Measurements from ENCODE around the gene TBL1XR1.
"Not testable (repeated sequence)": the region's sequence is repeated elsewhere in the genome, so short reads cannot be mapped to it uniquely, and the experiment has no call there.

The TBL1XR1 gene

GRCh38 chr3:177203016-177203415 is 5.7 kb upstream of the TBL1XR1 start:
- not testable (repeated sequence) for H3K14ac ChIP-seq (ENCODE audit: low read length); H2BK15ac ChIP-seq (ENCODE audit: low read length); H2AFZ ChIP-seq (ENCODE audit: low read length); H3K4ac ChIP-seq (ENCODE audit: low read length); H3K9ac ChIP-seq (ENCODE audit: low read depth, low read length, poor library complexity); H2BK5ac ChIP-seq (ENCODE audit: low read length); H3K4me2 ChIP-seq (ENCODE audit: insufficient read depth, low read length, poor library complexity, severe bottlenecking); H2BK12ac ChIP-seq (ENCODE audit: low read length); H3K27ac ChIP-seq (replicated peaks; ENCODE audit: low read length); H3K9me3 ChIP-seq (replicated peaks in 1 of 2; ENCODE audit: control insufficient read depth in 2 of 2, insufficient read depth in 1 of 2, low read depth in 1 of 2, low read length in 2 of 2); H3K36me3 ChIP-seq (replicated peaks in 1 of 2; ENCODE audit: control insufficient read depth in 2 of 2, insufficient read depth in 2 of 2, low read length in 2 of 2); H2BK120ac ChIP-seq (ENCODE audit: low read depth, low read length); H3K23ac ChIP-seq (ENCODE audit: low read depth, low read length, poor library complexity); H3K4me3 ChIP-seq (ENCODE audit: low read length in 2 of 2); H3K79me1 ChIP-seq (ENCODE audit: low read depth, low read length); H4K8ac ChIP-seq (ENCODE audit: low read depth, low read length); H3K18ac ChIP-seq (ENCODE audit: low read length); H3K27me3 ChIP-seq (ENCODE audit: control insufficient read depth in 3 of 3, insufficient read depth in 3 of 3, low read depth in 1 of 3, low read length in 3 of 3); DNase-seq (ENCODE audit: low spot score); H2AK5ac ChIP-seq (ENCODE audit: low read depth, low read length); H4K91ac ChIP-seq (ENCODE audit: low read depth, low read length, poor library complexity)
- no CpG with 5 or more reads among the region's 4 CpGs for WGBS, 2 donors (ENCODE audit: extremely low coverage in 2 of 2, insufficient read length in 2 of 2, insufficient replicate concordance in 1 of 2)
- peaks cover 4 to 12% of the 10 kb centered on the region in 2 donors for H3K4me1 ChIP-seq (ENCODE audit: control insufficient read depth in 2 of 2, insufficient read depth in 1 of 2, low read depth in 1 of 2, low read length in 2 of 2)

GRCh38 chr3:177201700-177202397 is 4.6 kb upstream of the TBL1XR1 start:
- no peak overlapping the region for H2BK120ac ChIP-seq (ENCODE audit: low read depth, low read length)

GRCh38 chr3:177199206-177199760 is 2.0 kb upstream of the TBL1XR1 start:
- Histone ChIP-seq H3K79me1 (ENCODE audit: low read depth, low read length) (peaks cover 3% of the 10 kb centered on the region), H2AFZ (ENCODE audit: low read length) (peak overlapping the region; percentile 3), H2BK15ac (ENCODE audit: low read length) (no peak overlapping the region), H3K4me1 (ENCODE audit: control insufficient read depth in 2 of 2, insufficient read depth in 1 of 2, low read depth in 1 of 2, low read length in 2 of 2) (peaks cover 6 to 15% of the 10 kb centered on the region in 2 donors), H3K14ac (ENCODE audit: low read length) (no peak overlapping the region), H4K91ac (ENCODE audit: low read depth, low read length, poor library complexity) (no peak overlapping the region), H2AK5ac (ENCODE audit: low read depth, low read length) (no peak overlapping the region), H3K9me3 (replicated peaks in 1 of 2; ENCODE audit: control insufficient read depth in 2 of 2, insufficient read depth in 1 of 2, low read depth in 1 of 2, low read length in 2 of 2) (peaks cover 1 to 7% of the 10 kb centered on the region in 2 donors), H3K23ac (ENCODE audit: low read depth, low read length, poor library complexity) (no peak overlapping the region), H3K27me3 (ENCODE audit: control insufficient read depth in 3 of 3, insufficient read depth in 3 of 3, low read depth in 1 of 3, low read length in 3 of 3) (no peaks in the 10 kb centered on the region), H2BK120ac (ENCODE audit: low read depth, low read length) (no peak overlapping the region), H3K4ac (ENCODE audit: low read length) (no peak overlapping the region), H3K4me2 (ENCODE audit: insufficient read depth, low read length, poor library complexity, severe bottlenecking) (no peak overlapping the region), H2BK5ac (ENCODE audit: low read length) (no peak overlapping the region), H3K27ac (replicated peaks; ENCODE audit: low read length) (no peak overlapping the region), H2BK12ac (ENCODE audit: low read length) (no peak overlapping the region), H3K9ac (ENCODE audit: low read depth, low read length, poor library complexity) (no peak overlapping the region), H3K4me3 (ENCODE audit: low read length in 2 of 2) (no peak overlapping the region), H3K18ac (ENCODE audit: low read length) (no peak overlapping the region), H4K8ac (ENCODE audit: low read depth, low read length) (no peak overlapping the region), H3K36me3 (replicated peaks in 1 of 2; ENCODE audit: control insufficient read depth in 2 of 2, insufficient read depth in 2 of 2, low read length in 2 of 2) (peaks cover 0 to 6% of the 10 kb centered on the region in 2 donors)
- DNase-seq (ENCODE audit: low spot score) = no peak
- WGBS, 2 donors (ENCODE audit: extremely low coverage in 2 of 2, insufficient read length in 2 of 2, insufficient replicate concordance in 1 of 2) = no CpG with 5 or more reads among the region's 6 CpGs

More at GRCh38 chr3:177201700-177202397, 4.6 kb upstream of the TBL1XR1 start:
- H2AK5ac ChIP-seq (ENCODE audit: low read depth, low read length) = no peak overlapping the region
- H2BK5ac ChIP-seq (ENCODE audit: low read length) = no peak overlapping the region
- H4K91ac ChIP-seq (ENCODE audit: low read depth, low read length, poor library complexity) = no peak overlapping the region
- H3K18ac ChIP-seq (ENCODE audit: low read length) = no peak overlapping the region
- no peaks in the 10 kb centered on the region for H3K36me3 ChIP-seq (replicated peaks in 1 of 2; ENCODE audit: control insufficient read depth in 2 of 2, insufficient read depth in 2 of 2, low read length in 2 of 2)
- no peak overlapping the region for H4K8ac ChIP-seq (ENCODE audit: low read depth, low read length)
- no peak overlapping the region for H3K4me3 ChIP-seq (ENCODE audit: low read length in 2 of 2)
- H3K23ac ChIP-seq (ENCODE audit: low read depth, low read length, poor library complexity) = no peak overlapping the region
- no peaks in the 10 kb centered on the region for H3K79me1 ChIP-seq (ENCODE audit: low read depth, low read length)
- H2BK15ac ChIP-seq (ENCODE audit: low read length) = no peak overlapping the region
- H2AFZ ChIP-seq (ENCODE audit: low read length) = no peak overlapping the region
- no peaks in the 10 kb centered on the region for H3K27me3 ChIP-seq (ENCODE audit: control insufficient read depth in 3 of 3, insufficient read depth in 3 of 3, low read depth in 1 of 3, low read length in 3 of 3)
- H3K14ac ChIP-seq (ENCODE audit: low read length) = no peak overlapping the region
- H3K4me1 ChIP-seq (ENCODE audit: control insufficient read depth in 2 of 2, insufficient read depth in 1 of 2, low read depth in 1 of 2, low read length in 2 of 2) = peaks cover 6 to 14% of the 10 kb centered on the region in 2 donors
- DNase-seq (ENCODE audit: low spot score) = no peak
- no peak overlapping the region for H3K4me2 ChIP-seq (ENCODE audit: insufficient read depth, low read length, poor library complexity, severe bottlenecking)
- WGBS, 2 donors (ENCODE audit: extremely low coverage in 2 of 2, insufficient read length in 2 of 2, insufficient replicate concordance in 1 of 2) = no CpG with 5 or more reads among the region's 8 CpGs
- H2BK12ac ChIP-seq (ENCODE audit: low read length) = no peak overlapping the region
- H3K27ac ChIP-seq (replicated peaks; ENCODE audit: low read length) = no peak overlapping the region
- H3K4ac ChIP-seq (ENCODE audit: low read length) = no peak overlapping the region
- H3K9me3 ChIP-seq (replicated peaks in 1 of 2; ENCODE audit: control insufficient read depth in 2 of 2, insufficient read depth in 1 of 2, low read depth in 1 of 2, low read length in 2 of 2) = peaks cover 1 to 9% of the 10 kb centered on the region in 2 donors
- H3K9ac ChIP-seq (ENCODE audit: low read depth, low read length, poor library complexity) = no peak overlapping the region

- peak overlapping the region; percentile 55 for H3K9ac ChIP-seq (ENCODE audit: low read depth, low read length, poor library complexity)
- no peak for DNase-seq (ENCODE audit: low spot score)
- peaks cover 9 to 22% of the 10 kb centered on the region in 2 donors for H3K4me1 ChIP-seq (ENCODE audit: control insufficient read depth in 2 of 2, insufficient read depth in 1 of 2, low read depth in 1 of 2, low read length in 2 of 2)
- H3K79me1 ChIP-seq (ENCODE audit: low read depth, low read length) = peaks cover 3% of the 10 kb centered on the region
- H3K4me3 ChIP-seq (ENCODE audit: low read length in 2 of 2) = peak overlapping the region; percentile 52 to 74
- H3K4ac ChIP-seq (ENCODE audit: low read length) = no peak overlapping the region
- peak overlapping the region; percentile 43 for H3K4me2 ChIP-seq (ENCODE audit: insufficient read depth, low read length, poor library complexity, severe bottlenecking)
- H3K14ac ChIP-seq (ENCODE audit: low read length) = no peak overlapping the region
- no peak overlapping the region for H3K23ac ChIP-seq (ENCODE audit: low read depth, low read length, poor library complexity)
- WGBS, 2 donors (ENCODE audit: extremely low coverage in 2 of 2, insufficient read length in 2 of 2, insufficient replicate concordance in 1 of 2) = no CpG with 5 or more reads among the region's 57 CpGs
- H3K27ac ChIP-seq (replicated peaks; ENCODE audit: low read length) = peak overlapping the region; percentile 99
- no peak overlapping the region for H2BK120ac ChIP-seq (ENCODE audit: low read depth, low read length)
- no peak overlapping the region for H4K91ac ChIP-seq (ENCODE audit: low read depth, low read length, poor library complexity)
- peaks cover 0 to 15% of the 10 kb centered on the region in 2 donors for H3K36me3 ChIP-seq (replicated peaks in 1 of 2; ENCODE audit: control insufficient read depth in 2 of 2, insufficient read depth in 2 of 2, low read length in 2 of 2)
- H2BK5ac ChIP-seq (ENCODE audit: low read length) = peak overlapping the region; percentile 87
- H2AK5ac ChIP-seq (ENCODE audit: low read depth, low read length) = no peak overlapping the region
- no peaks in the 10 kb centered on the region for H3K27me3 ChIP-seq (ENCODE audit: control insufficient read depth in 3 of 3, insufficient read depth in 3 of 3, low read depth in 1 of 3, low read length in 3 of 3)
- no peak overlapping the region for H2BK15ac ChIP-seq (ENCODE audit: low read length)
- peak overlapping the region; percentile 70 for H2AFZ ChIP-seq (ENCODE audit: low read length)
- no peaks in the 10 kb centered on the region for H3K9me3 ChIP-seq (replicated peaks in 1 of 2; ENCODE audit: control insufficient read depth in 2 of 2, insufficient read depth in 1 of 2, low read depth in 1 of 2, low read length in 2 of 2)
- H4K8ac ChIP-seq (ENCODE audit: low read depth, low read length) = no peak overlapping the region
- peak overlapping the region; percentile 65 for H2BK12ac ChIP-seq (ENCODE audit: low read length)
- peak overlapping the region; percentile 87 for H3K18ac ChIP-seq (ENCODE audit: low read length)
These were observed 612 bp upstream of the TBL1XR1 start for GRCh38 chr3:177197727-177198460.

Measured in neuronal stem cell (in vitro differentiated cells).